Measurements from ENCODE around the gene DTWD2. TPM values are rescaled to one million over a fixed set of nuclear protein-coding genes. Genes with fewer than 3 reads are reported as not detected.
A peak's percentile ranks its signal among the peaks of the same experiment; 100 is the strongest.

DTWD2 gene
- total RNA-seq = 10 to 100 TPM in 2 of 4 donors, 1 to 10 TPM in 2; 1.5 to 42.1 (median 15.9) TPM

GRCh38 chr5:118987988-118988865 lies at the start of gene DTWD2:
Gene DTWD2, minus strand, starts transcription at chr5:118988547. Its CDS starts 36 bp downstream, at chr5:118988511.
- TF ChIP-seq POLR2A (IDR thresholded peaks at IDR 0.05) = peak in 1 of 2 donors; percentile 45
- TF ChIP-seq CTCF (IDR thresholded peaks at IDR 0.05) = peak; percentile 79 to 81 (median 80)
- peak; percentile 89 to 92 for DNase-seq
- Histone ChIP-seq H3K4me1 (no peaks in the 10 kb centered on the region), H3K36me3 (no peaks in the 10 kb centered on the region), H3K9me3 (no peaks in the 10 kb centered on the region), H3K4me3 (peak within 1 kb of the TSS; percentile 62 to 78), H3K27me3 (no peaks in the 10 kb centered on the region), H3K27ac (peak within 1 kb of the TSS; percentile 91 to 94)
- intact Hi-C loops (cut with DNase I; ENCODE audit: low total_unique reads) = loop anchor here (5.0 to 10.0 kb wide), 2 partner anchors 79 to 427 kb away; no protein-coding TSS in a partner anchor

GRCh38 chr5:119037496-119038215 lies 49.3 kb upstream of the DTWD2 start:
- intact Hi-C loops (cut with DNase I; ENCODE audit: low total_unique reads) = no loop called here
- H3K27ac ChIP-seq = no peak overlapping the region
- no peak for DNase-seq

GRCh38 chr5:119036101-119036762 lies 47.9 kb upstream of the DTWD2 start:
- Histone ChIP-seq H3K4me3 (no peak overlapping the region), H3K4me1 (no peaks in the 10 kb centered on the region), H3K27me3 (no peaks in the 10 kb centered on the region), H3K36me3 (no peaks in the 10 kb centered on the region), H3K27ac (no peak overlapping the region), H3K9me3 (no peaks in the 10 kb centered on the region)
- intact Hi-C loops (cut with DNase I; ENCODE audit: low total_unique reads) = no loop called here
- TF ChIP-seq CTCF (IDR thresholded peaks at IDR 0.05) (no peak), POLR2A (IDR thresholded peaks at IDR 0.05) (no peak)
- DNase-seq = no peak

More at GRCh38 chr5:119037496-119038215, 49.3 kb upstream of the DTWD2 start:
- Histone ChIP-seq H3K27me3 (no peaks in the 10 kb centered on the region), H3K4me3 (no peak overlapping the region), H3K4me1 (no peaks in the 10 kb centered on the region), H3K9me3 (no peaks in the 10 kb centered on the region), H3K36me3 (no peaks in the 10 kb centered on the region)
- TF ChIP-seq CTCF (IDR thresholded peaks at IDR 0.05) = no peak
- TF ChIP-seq POLR2A (IDR thresholded peaks at IDR 0.05) = no peak

GRCh38 chr5:119033135-119033534 lies 44.8 kb upstream of the DTWD2 start:
- Histone ChIP-seq H3K27ac (no peak overlapping the region), H3K9me3 (no peaks in the 10 kb centered on the region), H3K4me1 (no peaks in the 10 kb centered on the region), H3K36me3 (no peaks in the 10 kb centered on the region), H3K27me3 (no peaks in the 10 kb centered on the region), H3K4me3 (no peak overlapping the region)
- DNase-seq = no peak
- TF ChIP-seq POLR2A (IDR thresholded peaks at IDR 0.05) = no peak
- TF ChIP-seq CTCF (IDR thresholded peaks at IDR 0.05) = no peak
- intact Hi-C loops (cut with DNase I; ENCODE audit: low total_unique reads) = no loop called here

All from uterus (tissue), 4 donors.